Mesothelial cell of epicardium (in vitro differentiated cells): ENCODE measurements around the gene KPNA5. TPM values are rescaled to one million over a fixed set of nuclear protein-coding genes. Genes with fewer than 3 reads are reported as not detected.
A peak's percentile ranks its signal among the peaks of the same experiment; 100 is the strongest.

ENCODE experiments used
- DNase-seq, 2 experiments: peaks; one replicate each; pipeline ENCODE4 v3.0.0; 2021; ENCODE audit warnings: low spot score in 2 of 2; ENCODE audit not compliant: unreplicated experiment in 2 of 2
- H3K27ac Mint-ChIP-seq: 2 replicates; pipeline ENCODE4 v1.8.0; 2021; ENCODE audit warnings: mixed read lengths
- H3K27me3 Mint-ChIP-seq: 2 replicates; pipeline ENCODE4 v1.8.0; 2021; ENCODE audit warnings: low read depth, mixed read lengths
- H3K36me3 Mint-ChIP-seq: 2 replicates; pipeline ENCODE4 v1.8.0; 2021; ENCODE audit warnings: mixed read lengths
- H3K4me1 Mint-ChIP-seq: 2 replicates; pipeline ENCODE4 v1.8.0; 2021; ENCODE audit warnings: mixed read lengths
- H3K4me3 Mint-ChIP-seq: 2 replicates; pipeline ENCODE4 v1.8.0; 2021; ENCODE audit warnings: mild to moderate bottlenecking, moderate library complexity, mixed read lengths
- H3K9me3 Mint-ChIP-seq: 2 replicates; pipeline ENCODE4 v1.8.0; 2021; ENCODE audit warnings: mixed read lengths
- CTCF ChIP-seq: fragments of 200-600 bp; sonication (generic); IDR thresholded peaks from one replicate; pipeline ENCODE4 v1.5.0; 2021; ENCODE audit warnings: antibody characterized with exemption; ENCODE audit not compliant: unreplicated experiment
- total RNA-seq: library from RNA; stranded (reverse); gene quantifications from 3 replicates; pipeline ENCODE4 v1.2.1, GENCODE V29; 2021

KPNA5 gene
- total RNA-seq = 28.1 to 32.2 TPM (median 29.5 TPM) in 3 replicates

GRCh38 chr6:116680880-116681672, at the start of gene KPNA5:
TSS of gene KPNA5 (plus strand) at chr6:116681211. CDS start at chr6:116681335, 124 bp downstream.
- DNase-seq = peak; percentile 75 to 90
- Mint-ChIP-seq H3K27me3 (no peaks in the 10 kb centered on the region), H3K36me3 (peaks cover 18% of the 10 kb centered on the region), H3K4me1 (peaks cover 12% of the 10 kb centered on the region), H3K27ac (peak within 1 kb of the TSS; percentile 99), H3K4me3 (peak within 1 kb of the TSS; percentile 98), H3K9me3 (peaks cover 8% of the 10 kb centered on the region)
- TF ChIP-seq CTCF = no peak

GRCh38 chr6:116631379-116631990, 49.5 kb upstream of the KPNA5 start:
- DNase-seq = no peak
- no peak overlapping the region for H3K27ac Mint-ChIP-seq
- no peaks in the 10 kb centered on the region for H3K4me1 Mint-ChIP-seq
- peaks cover 7% of the 10 kb centered on the region for H3K36me3 Mint-ChIP-seq
- TF ChIP-seq CTCF = no peak
- no peaks in the 10 kb centered on the region for H3K9me3 Mint-ChIP-seq
- no peak overlapping the region for H3K4me3 Mint-ChIP-seq
- no peaks in the 10 kb centered on the region for H3K27me3 Mint-ChIP-seq

GRCh38 chr6:116633685-116634084, 47.3 kb upstream of the KPNA5 start:
- no peak overlapping the region for H3K4me3 Mint-ChIP-seq
- no peak for TF ChIP-seq CTCF
- H3K27me3 Mint-ChIP-seq = no peaks in the 10 kb centered on the region
- DNase-seq = no peak
- no peaks in the 10 kb centered on the region for H3K9me3 Mint-ChIP-seq
- H3K36me3 Mint-ChIP-seq = peaks cover 14% of the 10 kb centered on the region
- no peaks in the 10 kb centered on the region for H3K4me1 Mint-ChIP-seq
- H3K27ac Mint-ChIP-seq = no peak overlapping the region

GRCh38 chr6:116648156-116648555, 32.9 kb upstream of the KPNA5 start:
- Mint-ChIP-seq H3K9me3 (no peaks in the 10 kb centered on the region), H3K27ac (no peak overlapping the region), H3K27me3 (no peaks in the 10 kb centered on the region), H3K36me3 (peaks cover 16% of the 10 kb centered on the region), H3K4me1 (peaks cover 2% of the 10 kb centered on the region), H3K4me3 (no peak overlapping the region)
- no peak for TF ChIP-seq CTCF
- no peak for DNase-seq

- Mint-ChIP-seq H3K4me1 (peaks cover 2% of the 10 kb centered on the region), H3K9me3 (no peaks in the 10 kb centered on the region), H3K27ac (no peak overlapping the region), H3K36me3 (peaks cover 8% of the 10 kb centered on the region), H3K27me3 (no peaks in the 10 kb centered on the region), H3K4me3 (no peak overlapping the region)
- no peak for TF ChIP-seq CTCF
- DNase-seq = no peak
These were observed 31.9 kb upstream of the KPNA5 start for GRCh38 chr6:116649129-116649528.
